ENCODE results near the gene HSPA9. TPM values are rescaled to one million over a fixed set of nuclear protein-coding genes. Genes with fewer than 3 reads are reported as not detected.

HSPA9 gene
- total RNA-seq, 1 experiment from 2014 or later, result 414 TPM

DNA sequence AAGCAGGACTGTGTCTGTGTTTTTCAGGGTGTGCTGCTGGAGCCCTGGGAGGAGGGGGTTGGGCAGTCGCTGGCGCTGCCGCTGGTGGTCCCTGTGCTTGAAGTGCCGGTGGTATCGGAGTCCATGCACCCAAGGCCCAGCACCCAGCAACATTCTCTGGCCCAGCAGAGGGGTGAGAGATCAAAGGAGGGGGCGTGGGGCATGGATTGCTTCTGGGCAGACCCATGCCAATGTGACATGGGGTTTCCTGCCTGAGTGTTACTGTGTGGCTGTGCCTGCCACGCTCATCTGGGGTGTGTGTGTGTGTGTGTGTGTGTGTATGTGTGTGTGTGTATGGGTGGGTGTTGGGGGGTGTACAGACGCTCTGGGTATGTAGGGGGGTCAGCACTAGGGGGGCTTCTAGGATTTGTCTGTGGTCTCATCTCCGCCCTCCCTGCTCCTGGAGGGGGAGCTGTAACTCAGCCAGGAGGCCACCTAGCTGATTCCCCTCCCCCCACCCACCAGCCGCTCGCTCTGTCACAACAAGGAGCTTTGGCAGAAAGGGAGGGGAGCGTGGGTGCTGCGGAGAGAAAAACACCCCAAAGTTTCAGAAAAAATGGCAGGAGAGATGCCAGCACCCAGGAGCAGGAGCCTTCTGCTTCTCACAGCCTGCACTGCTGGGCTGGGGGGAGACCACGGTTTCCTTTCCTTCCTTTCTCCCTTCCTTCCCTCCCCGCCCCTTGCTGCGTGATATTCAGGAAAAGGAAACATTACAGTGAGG is 35.9 kb upstream of the HSPA9 start (continued):
- TF ChIP-seq, protein P1, sequence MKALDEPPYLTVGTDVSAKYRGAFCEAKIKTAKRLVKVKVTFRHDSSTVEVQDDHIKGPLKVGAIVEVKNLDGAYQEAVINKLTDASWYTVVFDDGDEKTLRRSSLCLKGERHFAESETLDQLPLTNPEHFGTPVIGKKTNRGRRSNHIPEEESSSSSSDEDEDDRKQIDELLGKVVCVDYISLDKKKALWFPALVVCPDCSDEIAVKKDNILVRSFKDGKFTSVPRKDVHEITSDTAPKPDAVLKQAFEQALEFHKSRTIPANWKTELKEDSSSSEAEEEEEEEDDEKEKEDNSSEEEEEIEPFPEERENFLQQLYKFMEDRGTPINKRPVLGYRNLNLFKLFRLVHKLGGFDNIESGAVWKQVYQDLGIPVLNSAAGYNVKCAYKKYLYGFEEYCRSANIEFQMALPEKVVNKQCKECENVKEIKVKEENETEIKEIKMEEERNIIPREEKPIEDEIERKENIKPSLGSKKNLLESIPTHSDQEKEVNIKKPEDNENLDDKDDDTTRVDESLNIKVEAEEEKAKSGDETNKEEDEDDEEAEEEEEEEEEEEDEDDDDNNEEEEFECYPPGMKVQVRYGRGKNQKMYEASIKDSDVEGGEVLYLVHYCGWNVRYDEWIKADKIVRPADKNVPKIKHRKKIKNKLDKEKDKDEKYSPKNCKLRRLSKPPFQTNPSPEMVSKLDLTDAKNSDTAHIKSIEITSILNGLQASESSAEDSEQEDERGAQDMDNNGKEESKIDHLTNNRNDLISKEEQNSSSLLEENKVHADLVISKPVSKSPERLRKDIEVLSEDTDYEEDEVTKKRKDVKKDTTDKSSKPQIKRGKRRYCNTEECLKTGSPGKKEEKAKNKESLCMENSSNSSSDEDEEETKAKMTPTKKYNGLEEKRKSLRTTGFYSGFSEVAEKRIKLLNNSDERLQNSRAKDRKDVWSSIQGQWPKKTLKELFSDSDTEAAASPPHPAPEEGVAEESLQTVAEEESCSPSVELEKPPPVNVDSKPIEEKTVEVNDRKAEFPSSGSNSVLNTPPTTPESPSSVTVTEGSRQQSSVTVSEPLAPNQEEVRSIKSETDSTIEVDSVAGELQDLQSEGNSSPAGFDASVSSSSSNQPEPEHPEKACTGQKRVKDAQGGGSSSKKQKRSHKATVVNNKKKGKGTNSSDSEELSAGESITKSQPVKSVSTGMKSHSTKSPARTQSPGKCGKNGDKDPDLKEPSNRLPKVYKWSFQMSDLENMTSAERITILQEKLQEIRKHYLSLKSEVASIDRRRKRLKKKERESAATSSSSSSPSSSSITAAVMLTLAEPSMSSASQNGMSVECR (CRISPR knock-in tag; IDR thresholded peaks at IDR 0.05; ENCODE audit: borderline replicate concordance), result no peak
- TF ChIP-seq CDX4 (CRISPR knock-in tag; IDR thresholded peaks at IDR 0.05; ENCODE audit: borderline replicate concordance) (no peak), HMGA2 (CRISPR knock-in tag; IDR thresholded peaks at IDR 0.05) (no peak), ZNF317 (CRISPR knock-in tag; IDR thresholded peaks at IDR 0.05; ENCODE audit: borderline replicate concordance, low read depth) (no peak), RORB (CRISPR knock-in tag; IDR thresholded peaks at IDR 0.05) (no peak), IRF1 (CRISPR knock-in tag; IDR thresholded peaks at IDR 0.05) (no peak), NR3C1 (CRISPR knock-in tag; conservative IDR thresholded peaks at IDR 0.05; ENCODE audit: low read depth) (no peak), ESRRA (CRISPR knock-in tag; IDR thresholded peaks at IDR 0.05; ENCODE audit: borderline replicate concordance) (no peak), ZNF416 (CRISPR knock-in tag; IDR thresholded peaks at IDR 0.05) (no peak), ATF2 (CRISPR knock-in tag; IDR thresholded peaks at IDR 0.05; ENCODE audit: borderline replicate concordance, low read depth) (no peak), MLX (CRISPR knock-in tag; IDR thresholded peaks at IDR 0.05) (no peak), ZNF219 (CRISPR knock-in tag; IDR thresholded peaks at IDR 0.05; ENCODE audit: borderline replicate concordance) (no peak), MXD4 (CRISPR knock-in tag; IDR thresholded peaks at IDR 0.05; ENCODE audit: borderline replicate concordance) (no peak), ZNF121 (CRISPR knock-in tag; IDR thresholded peaks at IDR 0.05) (no peak), PRRX2 (CRISPR knock-in tag; IDR thresholded peaks at IDR 0.05) (no peak)
- TF ChIP-seq, protein P2, sequence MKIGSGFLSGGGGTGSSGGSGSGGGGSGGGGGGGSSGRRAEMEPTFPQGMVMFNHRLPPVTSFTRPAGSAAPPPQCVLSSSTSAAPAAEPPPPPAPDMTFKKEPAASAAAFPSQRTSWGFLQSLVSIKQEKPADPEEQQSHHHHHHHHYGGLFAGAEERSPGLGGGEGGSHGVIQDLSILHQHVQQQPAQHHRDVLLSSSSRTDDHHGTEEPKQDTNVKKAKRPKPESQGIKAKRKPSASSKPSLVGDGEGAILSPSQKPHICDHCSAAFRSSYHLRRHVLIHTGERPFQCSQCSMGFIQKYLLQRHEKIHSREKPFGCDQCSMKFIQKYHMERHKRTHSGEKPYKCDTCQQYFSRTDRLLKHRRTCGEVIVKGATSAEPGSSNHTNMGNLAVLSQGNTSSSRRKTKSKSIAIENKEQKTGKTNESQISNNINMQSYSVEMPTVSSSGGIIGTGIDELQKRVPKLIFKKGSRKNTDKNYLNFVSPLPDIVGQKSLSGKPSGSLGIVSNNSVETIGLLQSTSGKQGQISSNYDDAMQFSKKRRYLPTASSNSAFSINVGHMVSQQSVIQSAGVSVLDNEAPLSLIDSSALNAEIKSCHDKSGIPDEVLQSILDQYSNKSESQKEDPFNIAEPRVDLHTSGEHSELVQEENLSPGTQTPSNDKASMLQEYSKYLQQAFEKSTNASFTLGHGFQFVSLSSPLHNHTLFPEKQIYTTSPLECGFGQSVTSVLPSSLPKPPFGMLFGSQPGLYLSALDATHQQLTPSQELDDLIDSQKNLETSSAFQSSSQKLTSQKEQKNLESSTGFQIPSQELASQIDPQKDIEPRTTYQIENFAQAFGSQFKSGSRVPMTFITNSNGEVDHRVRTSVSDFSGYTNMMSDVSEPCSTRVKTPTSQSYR (CRISPR knock-in tag; IDR thresholded peaks at IDR 0.05), result peak; percentile 93
- TF ChIP-seq, protein P3, sequence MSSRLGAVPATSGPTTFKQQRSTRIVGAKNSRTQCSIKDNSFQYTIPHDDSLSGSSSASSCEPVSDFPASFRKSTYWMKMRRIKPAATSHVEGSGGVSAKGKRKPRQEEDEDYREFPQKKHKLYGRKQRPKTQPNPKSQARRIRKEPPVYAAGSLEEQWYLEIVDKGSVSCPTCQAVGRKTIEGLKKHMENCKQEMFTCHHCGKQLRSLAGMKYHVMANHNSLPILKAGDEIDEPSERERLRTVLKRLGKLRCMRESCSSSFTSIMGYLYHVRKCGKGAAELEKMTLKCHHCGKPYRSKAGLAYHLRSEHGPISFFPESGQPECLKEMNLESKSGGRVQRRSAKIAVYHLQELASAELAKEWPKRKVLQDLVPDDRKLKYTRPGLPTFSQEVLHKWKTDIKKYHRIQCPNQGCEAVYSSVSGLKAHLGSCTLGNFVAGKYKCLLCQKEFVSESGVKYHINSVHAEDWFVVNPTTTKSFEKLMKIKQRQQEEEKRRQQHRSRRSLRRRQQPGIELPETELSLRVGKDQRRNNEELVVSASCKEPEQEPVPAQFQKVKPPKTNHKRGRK (CRISPR knock-in tag; IDR thresholded peaks at IDR 0.05; ENCODE audit: borderline replicate concordance), result no peak
- TF ChIP-seq, protein P4, sequence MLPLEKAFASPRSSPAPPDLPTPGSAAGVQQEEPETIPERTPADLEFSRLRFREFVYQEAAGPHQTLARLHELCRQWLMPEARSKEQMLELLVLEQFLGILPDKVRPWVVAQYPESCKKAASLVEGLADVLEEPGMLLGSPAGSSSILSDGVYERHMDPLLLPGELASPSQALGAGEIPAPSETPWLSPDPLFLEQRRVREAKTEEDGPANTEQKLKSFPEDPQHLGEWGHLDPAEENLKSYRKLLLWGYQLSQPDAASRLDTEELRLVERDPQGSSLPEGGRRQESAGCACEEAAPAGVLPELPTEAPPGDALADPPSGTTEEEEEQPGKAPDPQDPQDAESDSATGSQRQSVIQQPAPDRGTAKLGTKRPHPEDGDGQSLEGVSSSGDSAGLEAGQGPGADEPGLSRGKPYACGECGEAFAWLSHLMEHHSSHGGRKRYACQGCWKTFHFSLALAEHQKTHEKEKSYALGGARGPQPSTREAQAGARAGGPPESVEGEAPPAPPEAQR (CRISPR knock-in tag; IDR thresholded peaks at IDR 0.05), result no peak

Measured in WTC11 (cell line).